Measurements from ENCODE around the gene EPG5.
"Not testable (repeated sequence)": the region's sequence is repeated elsewhere in the genome, so short reads cannot be mapped to it uniquely, and the experiment has no call there.

EPG5 gene

GRCh38 chr18:45860492-45860891 is 106.6 kb downstream of the EPG5 start:
- H3K36me3 ChIP-seq (ENCODE audit: insufficient read depth, low read length), result peaks cover 72% of the 10 kb centered on the region

DNA sequence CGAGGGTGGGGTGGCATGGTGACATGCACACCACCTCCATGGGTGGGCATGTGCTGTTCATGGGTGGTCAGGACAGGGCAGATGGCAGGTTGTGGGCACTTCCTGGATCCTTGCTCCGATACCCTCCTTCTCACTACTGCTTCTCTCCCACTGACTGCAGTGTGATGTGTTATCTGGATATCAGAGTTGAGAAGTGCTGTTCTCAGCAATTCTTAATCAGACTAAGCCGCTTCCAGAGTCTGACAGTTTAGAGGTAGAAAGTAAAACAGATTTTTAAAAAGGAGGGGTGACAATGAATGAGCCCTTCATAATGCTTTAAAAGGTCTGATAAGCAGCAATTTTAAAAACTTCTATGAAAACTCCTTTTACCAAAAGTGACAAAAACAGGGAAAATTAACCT is 107.8 kb downstream of the EPG5 start:
- Histone ChIP-seq H3K4me3 (ENCODE audit: low read depth in 1 of 2, low read length in 2 of 2) (no peak overlapping the region), H3K27ac (ENCODE audit: low read depth, low read length) (no peak overlapping the region), H3K27me3 (ENCODE audit: control insufficient read depth in 1 of 2, insufficient read depth in 2 of 2, low read length in 2 of 2) (no peaks in the 10 kb centered on the region), H3K9me3 (ENCODE audit: low read length) (no peaks in the 10 kb centered on the region), H3K36me3 (ENCODE audit: insufficient read depth, low read length) (peaks cover 72% of the 10 kb centered on the region), H3K9ac (ENCODE audit: low read length) (no peak overlapping the region), H3K4me1 (ENCODE audit: insufficient read depth, low read length) (no peaks in the 10 kb centered on the region)

More at GRCh38 chr18:45860492-45860891, 106.6 kb downstream of the EPG5 start:
- no peaks in the 10 kb centered on the region for H3K9me3 ChIP-seq (ENCODE audit: low read length)
- no peak overlapping the region for H3K4me3 ChIP-seq (ENCODE audit: low read depth in 1 of 2, low read length in 2 of 2)
- no peaks in the 10 kb centered on the region for H3K27me3 ChIP-seq (ENCODE audit: control insufficient read depth in 1 of 2, insufficient read depth in 2 of 2, low read length in 2 of 2)
- no peak overlapping the region for H3K9ac ChIP-seq (ENCODE audit: low read length)
- no peaks in the 10 kb centered on the region for H3K4me1 ChIP-seq (ENCODE audit: insufficient read depth, low read length)
- H3K27ac ChIP-seq (ENCODE audit: low read depth, low read length), result no peak overlapping the region

- no peak overlapping the region for H3K27ac ChIP-seq (ENCODE audit: low read depth, low read length)
- no peak overlapping the region for H3K4me3 ChIP-seq (ENCODE audit: low read depth in 1 of 2, low read length in 2 of 2)
- H3K9ac ChIP-seq (ENCODE audit: low read length), result no peak overlapping the region
- no peaks in the 10 kb centered on the region for H3K4me1 ChIP-seq (ENCODE audit: insufficient read depth, low read length)
- H3K9me3 ChIP-seq (ENCODE audit: low read length), result no peaks in the 10 kb centered on the region
- no peaks in the 10 kb centered on the region for H3K27me3 ChIP-seq (ENCODE audit: control insufficient read depth in 1 of 2, insufficient read depth in 2 of 2, low read length in 2 of 2)
- peaks cover 83% of the 10 kb centered on the region for H3K36me3 ChIP-seq (ENCODE audit: insufficient read depth, low read length)
Measured at GRCh38 chr18:45856531-45856930, 110.6 kb downstream of the EPG5 start.

GRCh38 chr18:45854036-45854586 is 113.0 kb downstream of the EPG5 start:
- Histone ChIP-seq H3K9me3 (ENCODE audit: low read length) (no peaks in the 10 kb centered on the region), H3K27me3 (ENCODE audit: control insufficient read depth in 1 of 2, insufficient read depth in 2 of 2, low read length in 2 of 2) (no peaks in the 10 kb centered on the region), H3K9ac (ENCODE audit: low read length) (no peak overlapping the region), H3K4me1 (ENCODE audit: insufficient read depth, low read length) (no peaks in the 10 kb centered on the region), H3K27ac (ENCODE audit: low read depth, low read length) (no peak overlapping the region), H3K4me3 (ENCODE audit: low read depth in 1 of 2, low read length in 2 of 2) (no peak overlapping the region), H3K36me3 (ENCODE audit: insufficient read depth, low read length) (peaks cover 75% of the 10 kb centered on the region)

DNA sequence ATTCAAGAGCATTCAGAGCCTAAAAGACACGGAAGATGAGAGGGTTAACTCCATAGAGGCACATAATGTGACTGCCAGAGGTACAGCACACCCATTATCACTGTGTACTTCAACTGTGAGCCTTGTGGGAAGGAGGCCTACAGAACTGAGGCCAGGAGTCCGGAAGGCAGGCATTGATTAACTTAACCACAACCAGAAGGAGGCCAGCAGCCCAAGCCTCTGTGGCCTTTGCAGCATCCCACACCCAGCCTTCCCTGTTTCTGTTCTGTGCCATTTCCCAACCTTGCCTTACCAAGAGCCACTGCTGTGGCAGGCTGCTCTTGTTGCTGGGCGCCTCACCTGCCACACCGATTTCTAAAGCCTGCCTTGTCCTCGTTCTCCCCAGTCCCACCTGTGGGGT is 114.5 kb downstream of the EPG5 start:
- no peaks in the 10 kb centered on the region for H3K9me3 ChIP-seq (ENCODE audit: low read length)
- H3K9ac ChIP-seq (ENCODE audit: low read length), result no peak overlapping the region
- H3K27ac ChIP-seq (ENCODE audit: low read depth, low read length), result no peak overlapping the region
- H3K4me3 ChIP-seq (ENCODE audit: low read depth in 1 of 2, low read length in 2 of 2), result no peak overlapping the region
- H3K4me1 ChIP-seq (ENCODE audit: insufficient read depth, low read length), result no peaks in the 10 kb centered on the region
- H3K27me3 ChIP-seq (ENCODE audit: control insufficient read depth in 1 of 2, insufficient read depth in 2 of 2, low read length in 2 of 2), result no peaks in the 10 kb centered on the region
- H3K36me3 ChIP-seq (ENCODE audit: insufficient read depth, low read length), result peaks cover 62% of the 10 kb centered on the region

DNA sequence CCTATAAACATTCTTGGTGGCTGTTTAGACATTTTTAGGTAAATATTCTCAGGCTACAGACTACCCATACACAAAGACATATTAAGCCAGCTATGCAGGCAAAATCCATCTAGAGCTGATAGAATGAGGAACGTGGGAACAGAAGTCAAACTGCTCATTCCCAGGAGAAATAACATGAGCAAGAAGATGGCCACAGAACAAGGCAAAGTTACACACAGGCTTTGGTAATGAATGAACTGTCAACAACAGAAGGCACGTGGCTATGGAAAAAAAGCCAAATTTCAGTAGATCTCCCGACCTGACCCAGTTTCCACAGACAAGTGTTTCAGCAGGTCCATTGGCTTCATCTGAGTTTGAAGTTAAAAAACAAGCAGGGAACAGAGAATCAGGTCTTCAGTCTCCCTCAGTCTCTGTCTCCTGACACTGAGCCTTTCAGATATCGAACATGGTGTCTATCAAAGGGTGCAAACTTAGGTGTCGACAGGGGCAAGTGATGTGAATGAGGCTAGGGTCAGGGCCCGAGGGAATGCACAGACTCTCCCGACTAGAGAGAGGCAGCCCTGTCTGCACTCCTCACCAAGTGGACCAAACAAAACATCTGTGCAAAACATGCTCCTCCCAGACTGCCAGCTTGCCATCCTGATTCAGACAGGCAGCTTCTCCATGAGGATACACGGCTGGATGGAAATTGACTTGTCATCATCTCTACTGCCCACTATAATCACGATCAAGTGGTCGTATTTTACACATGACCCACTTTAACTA is 115.8 kb downstream of the EPG5 start:
- Histone ChIP-seq H3K4me1 (ENCODE audit: insufficient read depth, low read length) (no peaks in the 10 kb centered on the region), H3K27me3 (ENCODE audit: control insufficient read depth in 1 of 2, insufficient read depth in 2 of 2, low read length in 2 of 2) (no peaks in the 10 kb centered on the region), H3K27ac (ENCODE audit: low read depth, low read length) (no peak overlapping the region), H3K36me3 (ENCODE audit: insufficient read depth, low read length) (peaks cover 58% of the 10 kb centered on the region), H3K9me3 (ENCODE audit: low read length) (no peaks in the 10 kb centered on the region), H3K9ac (ENCODE audit: low read length) (no peak overlapping the region), H3K4me3 (ENCODE audit: low read depth in 1 of 2, low read length in 2 of 2) (no peak overlapping the region)

DNA sequence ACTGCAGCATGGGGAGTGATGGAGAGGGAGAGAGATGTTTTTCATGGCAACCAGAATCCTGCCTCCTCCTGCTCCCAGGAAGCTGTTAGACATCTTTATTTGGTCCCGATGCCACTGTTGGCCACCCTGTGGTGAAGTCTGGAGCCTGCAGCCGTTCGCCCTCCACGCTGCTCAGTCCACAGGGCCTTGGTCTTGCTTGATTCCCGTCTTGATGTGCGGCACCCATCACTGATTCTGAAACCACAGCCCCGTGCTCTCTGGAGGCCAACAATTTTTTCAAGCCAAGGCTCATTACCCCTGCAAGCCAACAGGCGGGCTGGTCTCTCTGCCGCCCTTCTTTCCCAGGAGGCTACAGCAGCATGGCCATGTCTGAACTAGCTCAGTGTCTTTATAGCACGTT is 117.1 kb downstream of the EPG5 start:
- no peaks in the 10 kb centered on the region for H3K9me3 ChIP-seq (ENCODE audit: low read length)
- no peaks in the 10 kb centered on the region for H3K27me3 ChIP-seq (ENCODE audit: control insufficient read depth in 1 of 2, insufficient read depth in 2 of 2, low read length in 2 of 2)

GRCh38 chr18:45849529-45849928 is 117.6 kb downstream of the EPG5 start:
- Histone ChIP-seq H3K4me3 (ENCODE audit: low read depth in 1 of 2, low read length in 2 of 2) (no peak overlapping the region), H3K4me1 (ENCODE audit: insufficient read depth, low read length) (no peaks in the 10 kb centered on the region), H3K9ac (ENCODE audit: low read length) (no peak overlapping the region), H3K36me3 (ENCODE audit: insufficient read depth, low read length) (peaks cover 41% of the 10 kb centered on the region), H3K27me3 (ENCODE audit: control insufficient read depth in 1 of 2, insufficient read depth in 2 of 2, low read length in 2 of 2) (no peaks in the 10 kb centered on the region), H3K27ac (ENCODE audit: low read depth, low read length) (no peak overlapping the region), H3K9me3 (ENCODE audit: low read length) (no peaks in the 10 kb centered on the region)

More for the DNA sequence above, 117.1 kb downstream of the EPG5 start:
- H3K9ac ChIP-seq (ENCODE audit: low read length), result no peak overlapping the region
- H3K27ac ChIP-seq (ENCODE audit: low read depth, low read length), result no peak overlapping the region
- H3K36me3 ChIP-seq (ENCODE audit: insufficient read depth, low read length), result peaks cover 46% of the 10 kb centered on the region
- H3K4me3 ChIP-seq (ENCODE audit: low read depth in 1 of 2, low read length in 2 of 2), result no peak overlapping the region
- H3K4me1 ChIP-seq (ENCODE audit: insufficient read depth, low read length), result no peaks in the 10 kb centered on the region

DNA sequence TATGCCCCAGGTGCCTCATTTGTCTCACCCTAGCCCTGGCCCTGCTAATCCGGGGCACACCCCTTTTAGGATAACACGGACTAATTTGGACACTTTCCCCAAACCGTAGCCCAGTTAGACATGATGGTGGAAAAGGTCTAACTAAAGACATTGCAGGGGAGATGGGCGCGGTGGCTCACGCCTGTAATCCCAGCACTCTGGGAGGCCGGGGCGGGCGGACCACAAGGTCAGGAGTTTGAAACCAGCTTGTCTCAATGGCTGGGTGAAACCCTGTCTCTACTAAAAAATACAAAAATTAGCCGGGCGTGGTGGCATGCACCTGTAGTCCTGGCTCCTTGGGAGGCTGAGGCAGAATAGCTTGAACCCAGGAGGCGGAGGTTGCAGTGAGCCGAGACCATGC is 118.5 kb downstream of the EPG5 start:
- H3K27me3 ChIP-seq (ENCODE audit: control insufficient read depth in 1 of 2, insufficient read depth in 2 of 2, low read length in 2 of 2); H3K27ac ChIP-seq (ENCODE audit: low read depth, low read length): not testable (repeated sequence)

DNA sequence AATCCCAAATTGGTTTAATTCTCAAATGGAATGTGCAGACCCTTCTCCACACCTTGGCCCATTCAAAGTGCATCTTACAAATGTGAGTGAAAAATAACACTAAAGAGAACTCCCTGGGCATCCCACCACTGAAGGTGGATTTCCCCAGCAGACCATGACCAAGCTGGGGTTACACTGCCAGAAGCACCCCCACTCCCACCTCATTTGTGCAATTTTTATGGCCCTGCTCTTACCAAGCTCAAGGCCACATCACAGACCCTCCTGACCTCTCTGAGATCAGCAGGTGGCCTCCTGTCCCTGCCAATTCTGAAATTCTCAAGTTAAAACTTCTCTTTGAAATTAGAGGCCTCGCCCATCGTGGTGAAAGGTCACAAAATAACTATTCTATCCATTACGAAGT is 120.0 kb downstream of the EPG5 start:
- H3K9ac ChIP-seq (ENCODE audit: low read length), result no peak overlapping the region
- H3K27me3 ChIP-seq (ENCODE audit: control insufficient read depth in 1 of 2, insufficient read depth in 2 of 2, low read length in 2 of 2), result no peaks in the 10 kb centered on the region
- no peaks in the 10 kb centered on the region for H3K4me1 ChIP-seq (ENCODE audit: insufficient read depth, low read length)
- H3K4me3 ChIP-seq (ENCODE audit: low read depth in 1 of 2, low read length in 2 of 2), result no peak overlapping the region
- no peaks in the 10 kb centered on the region for H3K9me3 ChIP-seq (ENCODE audit: low read length)
- no peak overlapping the region for H3K27ac ChIP-seq (ENCODE audit: low read depth, low read length)
- peaks cover 20% of the 10 kb centered on the region for H3K36me3 ChIP-seq (ENCODE audit: insufficient read depth, low read length)

More for the DNA sequence above, 118.5 kb downstream of the EPG5 start:
- not testable (repeated sequence) for H3K9me3 ChIP-seq (ENCODE audit: low read length); H3K4me3 ChIP-seq (ENCODE audit: low read depth in 1 of 2, low read length in 2 of 2); H3K4me1 ChIP-seq (ENCODE audit: insufficient read depth, low read length); H3K9ac ChIP-seq (ENCODE audit: low read length)
- H3K36me3 ChIP-seq (ENCODE audit: insufficient read depth, low read length), result peaks cover 32% of the 10 kb centered on the region

DNA sequence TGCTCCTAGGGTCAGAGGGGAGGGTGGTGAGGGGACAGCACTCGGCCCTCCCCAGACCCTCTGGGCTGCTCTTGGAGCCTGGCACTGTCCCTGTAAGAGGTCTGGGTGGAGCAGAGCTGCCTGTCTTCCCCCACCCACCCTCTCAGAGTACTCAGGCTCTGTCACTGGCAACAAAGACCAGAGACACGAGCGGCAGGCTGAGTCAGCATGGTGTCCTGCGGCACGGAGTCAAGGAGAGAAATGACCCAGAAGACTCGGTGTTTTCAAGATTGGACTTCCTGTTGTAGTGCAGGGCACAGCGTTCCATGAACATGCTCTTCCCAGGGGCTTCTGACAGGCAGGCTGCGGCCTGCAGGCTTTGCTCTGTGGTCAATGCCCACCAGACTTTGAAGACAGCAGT is 121.7 kb downstream of the EPG5 start:
- Histone ChIP-seq H3K4me1 (ENCODE audit: insufficient read depth, low read length) (no peaks in the 10 kb centered on the region), H3K9me3 (ENCODE audit: low read length) (no peaks in the 10 kb centered on the region), H3K4me3 (ENCODE audit: low read depth in 1 of 2, low read length in 2 of 2) (no peak overlapping the region), H3K9ac (ENCODE audit: low read length) (no peak overlapping the region), H3K36me3 (ENCODE audit: insufficient read depth, low read length) (peaks cover 12% of the 10 kb centered on the region), H3K27ac (ENCODE audit: low read depth, low read length) (no peak overlapping the region), H3K27me3 (ENCODE audit: control insufficient read depth in 1 of 2, insufficient read depth in 2 of 2, low read length in 2 of 2) (peaks cover 0 to 1% of the 10 kb centered on the region in 2 donors)

DNA sequence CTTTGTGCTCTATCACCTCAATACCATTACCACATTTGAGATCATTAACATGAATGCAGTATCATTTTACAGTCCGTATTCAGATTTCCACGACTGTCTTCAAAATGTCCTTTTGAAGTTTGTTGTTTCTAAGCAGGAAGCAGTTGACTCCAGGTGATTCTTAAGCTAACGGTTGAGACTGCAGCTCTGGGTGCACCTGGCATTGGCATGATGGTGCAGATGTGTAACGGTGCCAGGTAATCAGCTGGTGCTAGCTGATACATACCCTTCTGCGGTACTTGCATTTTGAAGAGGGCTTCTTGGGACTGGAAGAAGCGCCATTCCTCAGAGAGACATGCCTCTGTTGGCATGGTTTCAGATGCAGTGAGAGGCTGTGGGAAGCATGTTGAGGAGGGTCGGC is 122.2 kb downstream of the EPG5 start:
- Histone ChIP-seq H3K27ac (ENCODE audit: low read depth, low read length) (no peak overlapping the region), H3K4me3 (ENCODE audit: low read depth in 1 of 2, low read length in 2 of 2) (no peak overlapping the region), H3K9ac (ENCODE audit: low read length) (no peak overlapping the region), H3K27me3 (ENCODE audit: control insufficient read depth in 1 of 2, insufficient read depth in 2 of 2, low read length in 2 of 2) (peaks cover 0 to 6% of the 10 kb centered on the region in 2 donors), H3K9me3 (ENCODE audit: low read length) (no peaks in the 10 kb centered on the region), H3K36me3 (ENCODE audit: insufficient read depth, low read length) (peaks cover 10% of the 10 kb centered on the region), H3K4me1 (ENCODE audit: insufficient read depth, low read length) (no peaks in the 10 kb centered on the region)

Measured in muscle layer of colon (tissue), 2 donors.